ES-I3 (cell line): ENCODE measurements around the gene ATP8B2.
"Not testable (repeated sequence)": the region's sequence is repeated elsewhere in the genome, so short reads cannot be mapped to it uniquely, and the experiment has no call there.

Experiments used
- H3K36me3 ChIP-seq: 2 replicates; pipeline ENCODE4 v1.6.1; 2013; ENCODE audit warnings: mild to moderate bottlenecking, low read length, control low read depth, moderate library complexity; ENCODE audit not compliant: insufficient read depth
- H3K4me1 ChIP-seq: 2 replicates; pipeline ENCODE4 v1.6.1; 2013; ENCODE audit warnings: mild to moderate bottlenecking, control low read depth, low read length; ENCODE audit not compliant: insufficient read depth
- H3K9ac ChIP-seq: 2 replicates; pipeline ENCODE4 v1.6.1; 2013; ENCODE audit warnings: low read depth, mild to moderate bottlenecking, low read length, moderate library complexity
- H3K9me3 ChIP-seq: 2 replicates; pipeline ENCODE4 v1.6.1; 2013; ENCODE audit warnings: mild to moderate bottlenecking, low read length, moderate library complexity; ENCODE audit not compliant: control insufficient read depth, insufficient read depth

ATP8B2 gene

GRCh38 chr1:154346276-154346917 is 21.1 kb downstream of the ATP8B2 start:
- no peak overlapping the region for H3K9ac ChIP-seq
- H3K4me1 ChIP-seq = no peaks in the 10 kb centered on the region
- no peaks in the 10 kb centered on the region for H3K9me3 ChIP-seq
- H3K36me3 ChIP-seq = peaks cover 32% of the 10 kb centered on the region

- Histone ChIP-seq H3K36me3 (peaks cover 29% of the 10 kb centered on the region), H3K4me1 (no peaks in the 10 kb centered on the region), H3K9ac (no peak overlapping the region), H3K9me3 (no peaks in the 10 kb centered on the region)
Observed at GRCh38 chr1:154347961-154348360, 22.6 kb downstream of the ATP8B2 start.

GRCh38 chr1:154348429-154349076 is 23.2 kb downstream of the ATP8B2 start:
- H3K9me3 ChIP-seq = no peaks in the 10 kb centered on the region
- H3K36me3 ChIP-seq = peaks cover 28% of the 10 kb centered on the region
- peaks cover 2% of the 10 kb centered on the region; the same call in 1 of the 2 replicates for H3K4me1 ChIP-seq
- no peak overlapping the region for H3K9ac ChIP-seq

- no peak overlapping the region for H3K9ac ChIP-seq
- H3K9me3 ChIP-seq = no peaks in the 10 kb centered on the region
- H3K4me1 ChIP-seq = peaks cover 5% of the 10 kb centered on the region; the same call in 1 of the 2 replicates
- peaks cover 23% of the 10 kb centered on the region for H3K36me3 ChIP-seq
Observed at GRCh38 chr1:154349121-154349520, 23.8 kb downstream of the ATP8B2 start.

GRCh38 chr1:154350383-154350782 is 25.1 kb downstream of the ATP8B2 start:
- Histone ChIP-seq H3K4me1 (peaks cover 5% of the 10 kb centered on the region; the same call in 1 of the 2 replicates), H3K9me3 (no peaks in the 10 kb centered on the region), H3K36me3 (peaks cover 21% of the 10 kb centered on the region), H3K9ac (no peak overlapping the region)

GRCh38 chr1:154351363-154352068 is 26.2 kb downstream of the ATP8B2 start:
- H3K4me1 ChIP-seq = peaks cover 5% of the 10 kb centered on the region; the same call in 1 of the 2 replicates

GRCh38 chr1:154352245-154352580 is 26.9 kb downstream of the ATP8B2 start:
- Histone ChIP-seq H3K9ac (peak overlapping the region; percentile 70), H3K4me1 (peaks cover 5% of the 10 kb centered on the region; the same call in 1 of the 2 replicates), H3K9me3 (no peaks in the 10 kb centered on the region)

More at GRCh38 chr1:154351363-154352068, 26.2 kb downstream of the ATP8B2 start:
- no peaks in the 10 kb centered on the region for H3K9me3 ChIP-seq
- no peak overlapping the region for H3K9ac ChIP-seq
- peaks cover 10% of the 10 kb centered on the region for H3K36me3 ChIP-seq

GRCh38 chr1:154352581-154353459 is 27.5 kb downstream of the ATP8B2 start:
- Histone ChIP-seq H3K36me3 (0 out of 2 replicates have a peak, but pooled peaks cover 5% of the 10 kb centered on the region), H3K4me1 (peaks cover 5% of the 10 kb centered on the region; the same call in 1 of the 2 replicates), H3K9me3 (no peaks in the 10 kb centered on the region), H3K9ac (peak overlapping the region; percentile 70)

More at GRCh38 chr1:154352245-154352580, 26.9 kb downstream of the ATP8B2 start:
- peaks cover 7% of the 10 kb centered on the region; the same call in 1 of the 2 replicates for H3K36me3 ChIP-seq

- Histone ChIP-seq H3K36me3 (0 out of 2 replicates have a peak, but pooled peaks cover 5% of the 10 kb centered on the region), H3K9ac (peak overlapping the region; percentile 70), H3K4me1 (peaks cover 5% of the 10 kb centered on the region; the same call in 1 of the 2 replicates), H3K9me3 (no peaks in the 10 kb centered on the region)
Observed at GRCh38 chr1:154353460-154353904, 28.2 kb downstream of the ATP8B2 start.

GRCh38 chr1:154353966-154354365 is 28.6 kb downstream of the ATP8B2 start:
- H3K36me3 ChIP-seq = 0 out of 2 replicates have a peak, but pooled peaks cover 5% of the 10 kb centered on the region
- no peaks in the 10 kb centered on the region for H3K9me3 ChIP-seq
- peaks cover 5% of the 10 kb centered on the region; the same call in 1 of the 2 replicates for H3K4me1 ChIP-seq
- no peak overlapping the region for H3K9ac ChIP-seq

- no peaks in the 10 kb centered on the region for H3K36me3 ChIP-seq
- H3K9ac ChIP-seq = no peak overlapping the region
- H3K9me3 ChIP-seq = peaks cover 7% of the 10 kb centered on the region; the same call in 1 of the 2 replicates
Observed at GRCh38 chr1:154358519-154358918, 33.2 kb downstream of the ATP8B2 start.

GRCh38 chr1:154360288-154360687 is 35.0 kb downstream of the ATP8B2 start:
- Histone ChIP-seq H3K4me1 (no peaks in the 10 kb centered on the region), H3K36me3 (no peaks in the 10 kb centered on the region), H3K9ac (no peak overlapping the region)

More at GRCh38 chr1:154358519-154358918, 33.2 kb downstream of the ATP8B2 start:
- H3K4me1 ChIP-seq = peaks cover 3% of the 10 kb centered on the region; the same call in 1 of the 2 replicates

GRCh38 chr1:154360881-154361280 is 35.6 kb downstream of the ATP8B2 start:
- H3K9ac ChIP-seq, H3K36me3 ChIP-seq, H3K4me1 ChIP-seq, H3K9me3 ChIP-seq: not testable (repeated sequence)

More at GRCh38 chr1:154360288-154360687, 35.0 kb downstream of the ATP8B2 start:
- peaks cover 7% of the 10 kb centered on the region; the same call in 1 of the 2 replicates for H3K9me3 ChIP-seq
